ENCODE results near the gene NT5DC1. TPM values are rescaled to one million over a fixed set of nuclear protein-coding genes. Genes with fewer than 3 reads are reported as not detected.

Gene NT5DC1
- total RNA-seq, 4 donors from 2014 or later: 2.6 to 37.8 (median 6.5) TPM

- intact Hi-C loops (cut with DNase I; ENCODE audit: low total_unique reads): no loop called here
- Histone ChIP-seq H3K4me3 (no peak overlapping the region), H3K9me3 (peaks cover 0 to 5% of the 10 kb centered on the region in 2 donors), H3K36me3 (no peaks in the 10 kb centered on the region), H3K27me3 (no peaks in the 10 kb centered on the region), H3K4me1 (no peaks in the 10 kb centered on the region), H3K27ac (no peak overlapping the region)
- TF ChIP-seq POLR2A (IDR thresholded peaks at IDR 0.05): no peak
- no peak for TF ChIP-seq CTCF (IDR thresholded peaks at IDR 0.05)
- no peak for DNase-seq
Observed at GRCh38 chr6:116176596-116176995, 75.9 kb downstream of the NT5DC1 start.

GRCh38 chr6:116180375-116180774, 79.7 kb downstream of the NT5DC1 start:
- no peak overlapping the region for H3K4me3 ChIP-seq
- H3K4me1 ChIP-seq: no peaks in the 10 kb centered on the region
- H3K27me3 ChIP-seq: no peaks in the 10 kb centered on the region
- intact Hi-C loops (cut with DNase I; ENCODE audit: low total_unique reads): no loop called here
- H3K9me3 ChIP-seq: no peaks in the 10 kb centered on the region
- no peak for TF ChIP-seq POLR2A (IDR thresholded peaks at IDR 0.05)
- no peak overlapping the region for H3K27ac ChIP-seq
- DNase-seq: no peak
- no peaks in the 10 kb centered on the region for H3K36me3 ChIP-seq

- Histone ChIP-seq H3K4me3 (no peak overlapping the region), H3K27me3 (no peaks in the 10 kb centered on the region), H3K36me3 (no peaks in the 10 kb centered on the region), H3K4me1 (no peaks in the 10 kb centered on the region), H3K27ac (no peak overlapping the region), H3K9me3 (no peaks in the 10 kb centered on the region)
- intact Hi-C loops (cut with DNase I; ENCODE audit: low total_unique reads): no loop called here
- TF ChIP-seq CTCF (IDR thresholded peaks at IDR 0.05) (no peak), POLR2A (IDR thresholded peaks at IDR 0.05) (no peak)
- no peak for DNase-seq
Observed at GRCh38 chr6:116189472-116189871, 88.8 kb downstream of the NT5DC1 start.

- no peak for DNase-seq
- Histone ChIP-seq H3K4me3 (no peak overlapping the region), H3K27me3 (no peaks in the 10 kb centered on the region), H3K4me1 (no peaks in the 10 kb centered on the region), H3K9me3 (no peaks in the 10 kb centered on the region), H3K36me3 (no peaks in the 10 kb centered on the region), H3K27ac (no peak overlapping the region)
- intact Hi-C loops (cut with DNase I; ENCODE audit: low total_unique reads): no loop called here
- TF ChIP-seq POLR2A (IDR thresholded peaks at IDR 0.05): no peak
- no peak for TF ChIP-seq CTCF (IDR thresholded peaks at IDR 0.05)
Observed at GRCh38 chr6:116190550-116190949, 89.9 kb downstream of the NT5DC1 start.

- no peak for DNase-seq
- H3K4me3 ChIP-seq: no peak overlapping the region
- intact Hi-C loops (cut with DNase I; ENCODE audit: low total_unique reads): no loop called here
- TF ChIP-seq POLR2A (IDR thresholded peaks at IDR 0.05) (no peak), CTCF (IDR thresholded peaks at IDR 0.05) (no peak)
- H3K9me3 ChIP-seq: no peaks in the 10 kb centered on the region
- no peaks in the 10 kb centered on the region for H3K4me1 ChIP-seq
- no peaks in the 10 kb centered on the region for H3K27me3 ChIP-seq
- no peak overlapping the region for H3K27ac ChIP-seq
- H3K36me3 ChIP-seq: no peaks in the 10 kb centered on the region
Observed at GRCh38 chr6:116191881-116192280, 91.2 kb downstream of the NT5DC1 start.

- Histone ChIP-seq H3K4me3 (no peak overlapping the region), H3K36me3 (no peaks in the 10 kb centered on the region), H3K27ac (no peak overlapping the region), H3K4me1 (no peaks in the 10 kb centered on the region), H3K9me3 (no peaks in the 10 kb centered on the region), H3K27me3 (no peaks in the 10 kb centered on the region)
- no peak for TF ChIP-seq CTCF (IDR thresholded peaks at IDR 0.05)
- no peak for TF ChIP-seq POLR2A (IDR thresholded peaks at IDR 0.05)
- no peak for DNase-seq
- intact Hi-C loops (cut with DNase I; ENCODE audit: low total_unique reads): no loop called here
Observed at GRCh38 chr6:116192786-116193185, 92.1 kb downstream of the NT5DC1 start.
